CD4-positive, alpha-beta T cell (primary cell): ENCODE results near the gene LRRC37A3. TPM values are rescaled to one million over a fixed set of nuclear protein-coding genes. Genes with fewer than 3 reads are reported as not detected.
"Not testable (repeated sequence)": the region's sequence is repeated elsewhere in the genome, so short reads cannot be mapped to it uniquely, and the experiment has no call there.

Experiments
- ATAC-seq: fragments of 200-7000 bp; cut with Tn5 transposase; one replicate; pipeline ENCODE4 v1.10.0; 2022; ENCODE audit warnings: mild to moderate bottlenecking; ENCODE audit not compliant: poor library complexity
- CTCF ChIA-PET: fragments of 350-600 bp; sonication (Branson Sonifier 250); formaldehyde crosslinking; loops from one replicate; lab custom pipeline; 2021; ENCODE audit warnings: antibody characterized with exemption, inconsistent platforms; lab: Charles Lee
- POLR2A ChIA-PET: fragments of 350-600 bp; sonication (Branson Sonifier 250); formaldehyde crosslinking; loops from one replicate; lab custom pipeline; 2021; ENCODE audit warnings: antibody characterized with exemption, inconsistent platforms; lab: Charles Lee
- DNase-seq, 14 experiments: peaks; one replicate each; pipeline ENCODE4 v3.0.0-alpha.2; 2013 to 2020; ENCODE audit warnings: mixed read lengths in 2 of 14
- H3K27ac ChIP-seq, 2 donors: one replicate each; pipeline versions ENCODE4 v1.5.1 to v1.7.0; 2013; ENCODE audit warnings: low read length in 2 of 2, low read depth in 1 of 2, mild to moderate bottlenecking in 1 of 2
- H3K27me3 ChIP-seq, 2 experiments: 1 replicate in 1 of 2; 2 replicates in 1 of 2; pipeline versions ENCODE4 v1.6.1 to v1.7.0; 2013; ENCODE audit warnings: low read length in 2 of 2, control low read depth in 1 of 2, mild to moderate bottlenecking in 1 of 2, moderate library complexity in 1 of 2; ENCODE audit not compliant: insufficient read depth in 2 of 2, control insufficient read depth in 1 of 2
- H3K36me3 ChIP-seq: one replicate; pipeline ENCODE4 v1.6.1; 2013; ENCODE audit warnings: low read length, control low read depth; ENCODE audit not compliant: insufficient read depth
- H3K4me1 ChIP-seq: one replicate; pipeline ENCODE4 v1.6.1; 2013; ENCODE audit warnings: low read length, control low read depth; ENCODE audit not compliant: insufficient read depth
- H3K4me3 ChIP-seq: one replicate; pipeline ENCODE4 v1.5.1; 2013; ENCODE audit warnings: mild to moderate bottlenecking, low read length, moderate library complexity
- H3K9me3 ChIP-seq, 2 experiments: 1 replicate in 1 of 2; 2 replicates in 1 of 2; pipeline versions ENCODE4 v1.6.1 to v1.7.0; 2013; ENCODE audit warnings: low read length in 2 of 2, mild to moderate bottlenecking in 2 of 2, control low read depth in 1 of 2, moderate library complexity in 1 of 2; ENCODE audit not compliant: control insufficient read depth in 1 of 2, insufficient read depth in 1 of 2
- H3K27ac Mint-ChIP-seq: one replicate; pipeline ENCODE4 v1.8.0; 2020; ENCODE audit warnings: mixed read lengths
- H3K27me3 Mint-ChIP-seq: one replicate; pipeline ENCODE4 v1.8.0; 2021; ENCODE audit warnings: mixed read lengths
- H3K36me3 Mint-ChIP-seq: one replicate; pipeline ENCODE4 v1.8.0; 2021; ENCODE audit warnings: low read depth, mixed read lengths
- H3K4me1 Mint-ChIP-seq: one replicate; pipeline ENCODE4 v1.8.0; 2021; ENCODE audit warnings: low read depth, mixed read lengths
- H3K4me3 Mint-ChIP-seq: one replicate; pipeline ENCODE4 v1.8.0; 2020; ENCODE audit warnings: mild to moderate bottlenecking, mixed read lengths
- H3K9me3 Mint-ChIP-seq: one replicate; pipeline ENCODE4 v1.8.0; 2020; ENCODE audit warnings: mixed read lengths
- intact Hi-C, 2 experiments: fragments of 100-400 bp; cut with DNase I in 1 of 2; cut with micrococcal nuclease in 1 of 2; formaldehyde crosslinking; loops; one replicate each; pipeline versions ENCODE4 v1.15.1 to v1.9.0; 2023 to 2025; cut with DNase I, micrococcal nuclease
- polyA plus RNA-seq, 2 donors: library from polyadenylated mRNA; unstranded; fragments of 120-200 nt; gene quantifications; one replicate each; pipeline ENCODE4 v1.2.1, GENCODE V29; 2013
- total RNA-seq, 174 experiments: library from RNA in 2 of 174; stranded (reverse) in 2 of 174; gene quantifications; one replicate each; pipeline ENCODE4 v1.2.3 and lab custom pipeline; 2021 to 2026
- TF ChIP-seq, protein P1 (sequence below): fragments of 200-600 bp; IDR thresholded peaks from one replicate; pipeline ENCODE4 v1.8.0; 2022; ENCODE audit warnings: antibody characterized with exemption, mild to moderate bottlenecking

LRRC37A3 gene
- total RNA-seq (1 to 10 TPM; 7.6 to 8.0 TPM), total RNA-seq (lab: John Stamatoyannopoulos, UW) (0.31 to 8.5 (median 3.1) reads per million in 172 experiments)
- polyA plus RNA-seq (2013, experiment 1 of 2) = 3.0 TPM
- polyA plus RNA-seq (2013, experiment 2 of 2) = 4.6 TPM

DNA sequence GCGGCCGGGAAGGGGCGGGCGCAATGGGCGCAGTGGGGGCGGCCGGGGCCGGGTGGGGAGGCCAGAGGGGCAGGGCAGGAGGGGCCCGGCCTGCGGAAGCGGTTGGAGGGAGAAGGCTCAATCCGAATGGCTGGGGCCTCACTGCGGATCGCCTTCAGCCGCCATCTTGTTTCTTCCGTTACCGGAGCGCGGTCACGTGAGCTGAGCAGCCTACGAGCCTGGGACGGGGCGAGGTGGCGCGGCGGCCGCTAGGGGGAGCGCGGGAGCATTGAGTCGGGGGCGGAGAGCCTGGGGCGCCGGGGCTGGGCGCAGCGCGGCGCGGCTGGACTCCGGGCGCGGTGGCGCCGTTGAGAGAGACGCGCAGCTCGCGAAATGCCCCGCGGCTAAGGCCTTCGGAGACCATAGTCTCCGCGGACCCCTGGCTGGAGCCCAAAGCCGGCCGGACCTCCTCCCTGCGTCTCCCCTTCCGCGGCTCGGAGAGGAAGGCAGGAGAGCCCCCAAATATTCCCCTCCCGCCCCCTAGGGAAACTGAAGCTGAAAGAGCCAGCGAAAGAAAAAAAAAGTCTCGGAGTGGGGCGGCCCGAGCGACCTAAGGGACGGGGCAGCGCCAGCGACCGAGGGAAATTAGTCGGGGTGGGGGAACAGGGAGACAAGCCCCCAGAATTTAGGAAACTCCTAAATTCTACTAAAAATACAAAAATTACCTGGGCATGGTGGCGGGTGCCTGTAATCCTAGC lies at the start of gene LRRC37A3:
TSS of gene LRRC37A3 (minus strand) at position 190 of the 737 bp plus-strand sequence. CDS start 22,221 bp downstream, outside the sequence.
- POLR2A ChIA-PET = interaction anchor here (0.7 to 2.1 kb wide), 9 partner anchors 21 to 413 kb away, joined by 3 to 13 read pairs (median 7); partner anchors contain the start of genes CEP95, DDX5 and GNA13
- not testable (repeated sequence) for H3K9me3 Mint-ChIP-seq
- intact Hi-C loops = loop anchor here in 1 of 2 experiments (2.0 to 10.0 kb wide), 3 partner anchors 43 to 1245 kb away; partner anchors contain the start of gene GNA13

DNA sequence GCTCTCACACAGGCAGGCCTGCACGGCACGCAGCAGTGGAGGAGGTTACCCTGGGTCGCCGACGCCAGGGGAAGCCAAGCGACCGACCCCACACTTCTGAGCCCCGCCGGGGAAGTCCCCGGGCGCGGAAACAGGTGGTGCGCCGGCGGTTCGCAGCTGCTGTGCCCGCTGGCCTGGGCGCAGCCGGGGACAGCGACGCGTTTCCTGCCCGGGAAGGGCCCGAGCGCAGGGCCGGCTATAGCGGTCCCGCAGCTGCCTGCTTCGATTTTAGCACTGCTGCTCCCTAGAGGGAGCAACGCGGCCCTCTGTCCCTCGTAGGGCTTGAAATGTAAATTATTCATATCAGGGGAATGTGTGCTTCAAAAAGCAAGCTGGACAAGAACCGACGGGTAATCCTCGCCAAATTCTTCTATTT lies 46.6 kb upstream of the LRRC37A3 start:
- H3K9me3 Mint-ChIP-seq, H3K27me3 ChIP-seq, H3K9me3 ChIP-seq, H3K27me3 Mint-ChIP-seq, H3K36me3 Mint-ChIP-seq, H3K36me3 ChIP-seq: not testable (repeated sequence)
- CTCF ChIA-PET = interaction anchor here (0.9 to 3.2 kb wide), 4 partner anchors 10 to 171 kb away, joined by 3 to 7 read pairs (median 3); partner anchors contain the start of gene RGS9
- Histone ChIP-seq H3K4me3 (peak overlapping the region; percentile 31), H3K27ac (peak overlapping the region; percentile 41 to 57), H3K4me1 (peaks cover 40% of the 10 kb centered on the region)
- DNase-seq (peak; percentile 68 to 96 (median 82)), ATAC-seq (peak; percentile 89)
- POLR2A ChIA-PET = interaction anchor here (0.6 to 2.8 kb wide), 6 partner anchors 10 to 110 kb away, joined by 4 to 24 read pairs (median 6); partner anchors contain the start of genes GNA13 and LRRC37A3
- Mint-ChIP-seq H3K4me1 (peaks cover 74% of the 10 kb centered on the region), H3K4me3 (peak overlapping the region; percentile 65), H3K27ac (peak overlapping the region; percentile 88)
- intact Hi-C loops = loop anchor here (1.0 to 10.0 kb wide), 3 partner anchors 121 to 135 kb away; no protein-coding TSS in a partner anchor

More for the DNA sequence above, at the start of gene LRRC37A3:
- Mint-ChIP-seq H3K27ac (peak within 1 kb of the TSS; percentile 83), H3K4me3 (peak within 1 kb of the TSS; percentile 91)
- H3K4me3 ChIP-seq = peak within 1 kb of the TSS; percentile 60
- H3K4me1 ChIP-seq = peaks cover 13% of the 10 kb centered on the region
- not testable (repeated sequence) for H3K36me3 Mint-ChIP-seq, H3K27me3 ChIP-seq, H3K36me3 ChIP-seq, H3K27me3 Mint-ChIP-seq, H3K4me1 Mint-ChIP-seq, H3K9me3 ChIP-seq
- H3K27ac ChIP-seq = peak within 1 kb of the TSS in 1 of 2 donors; percentile 65
- TF ChIP-seq, protein P1, sequence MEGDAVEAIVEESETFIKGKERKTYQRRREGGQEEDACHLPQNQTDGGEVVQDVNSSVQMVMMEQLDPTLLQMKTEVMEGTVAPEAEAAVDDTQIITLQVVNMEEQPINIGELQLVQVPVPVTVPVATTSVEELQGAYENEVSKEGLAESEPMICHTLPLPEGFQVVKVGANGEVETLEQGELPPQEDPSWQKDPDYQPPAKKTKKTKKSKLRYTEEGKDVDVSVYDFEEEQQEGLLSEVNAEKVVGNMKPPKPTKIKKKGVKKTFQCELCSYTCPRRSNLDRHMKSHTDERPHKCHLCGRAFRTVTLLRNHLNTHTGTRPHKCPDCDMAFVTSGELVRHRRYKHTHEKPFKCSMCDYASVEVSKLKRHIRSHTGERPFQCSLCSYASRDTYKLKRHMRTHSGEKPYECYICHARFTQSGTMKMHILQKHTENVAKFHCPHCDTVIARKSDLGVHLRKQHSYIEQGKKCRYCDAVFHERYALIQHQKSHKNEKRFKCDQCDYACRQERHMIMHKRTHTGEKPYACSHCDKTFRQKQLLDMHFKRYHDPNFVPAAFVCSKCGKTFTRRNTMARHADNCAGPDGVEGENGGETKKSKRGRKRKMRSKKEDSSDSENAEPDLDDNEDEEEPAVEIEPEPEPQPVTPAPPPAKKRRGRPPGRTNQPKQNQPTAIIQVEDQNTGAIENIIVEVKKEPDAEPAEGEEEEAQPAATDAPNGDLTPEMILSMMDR = peak; percentile 81
- CTCF ChIA-PET = interaction anchor here (0.6 to 1.8 kb wide), 19 partner anchors 8 to 260 kb away, joined by 3 to 10 read pairs (median 4); partner anchors contain the start of gene RGS9
- ATAC-seq = peak; percentile 95
- peak; percentile 90 to 100 (median 98) for DNase-seq

DNA sequence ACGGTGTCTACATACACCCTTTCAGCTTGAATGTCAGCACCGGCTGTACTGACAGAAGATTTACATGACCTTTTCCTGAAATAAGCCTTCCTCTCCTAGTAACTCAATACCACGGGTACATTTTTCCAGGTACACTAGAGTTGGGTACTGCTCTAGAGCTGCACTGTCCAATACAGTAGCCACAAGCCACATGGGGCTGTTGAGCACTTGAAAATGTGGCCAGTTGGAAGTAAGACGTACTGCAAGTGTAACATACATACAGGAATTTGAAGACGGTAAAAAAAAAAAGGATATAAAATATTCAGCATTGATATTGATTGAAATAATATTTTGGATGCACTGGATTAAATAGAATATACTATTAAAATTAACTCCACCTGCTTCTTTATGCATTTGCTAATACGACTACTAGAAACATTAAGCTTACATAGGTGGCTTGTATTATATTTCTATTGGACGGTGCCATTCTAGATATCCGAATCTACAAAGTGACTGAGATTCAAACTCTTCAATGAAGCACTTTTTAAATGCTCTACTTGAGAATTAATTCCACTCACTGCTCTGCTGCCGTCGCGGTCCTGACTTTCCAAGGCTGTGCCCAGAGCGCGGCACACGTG lies 46.1 kb upstream of the LRRC37A3 start:
- H3K9me3 ChIP-seq, H3K36me3 ChIP-seq, ATAC-seq, H3K36me3 Mint-ChIP-seq, H3K9me3 Mint-ChIP-seq, H3K27me3 ChIP-seq, DNase-seq, H3K27me3 Mint-ChIP-seq: not testable (repeated sequence)
- Mint-ChIP-seq H3K4me1 (peaks cover 72% of the 10 kb centered on the region), H3K4me3 (peak overlapping the region; percentile 65), H3K27ac (peak overlapping the region; percentile 88)
- intact Hi-C loops = loop anchor here in 1 of 2 experiments (2.0 to 10.0 kb wide), 2 partner anchors 121 to 135 kb away; no protein-coding TSS in a partner anchor
- CTCF ChIA-PET = interaction anchor here (0.9 to 3.2 kb wide), 4 partner anchors 10 to 172 kb away, joined by 3 to 7 read pairs (median 3); partner anchors contain the start of gene RGS9
- Histone ChIP-seq H3K27ac (peak overlapping the region in 1 of 2 donors; percentile 48), H3K4me1 (peaks cover 38% of the 10 kb centered on the region), H3K4me3 (peak overlapping the region; percentile 31)
- POLR2A ChIA-PET = interaction anchor here (0.6 to 2.8 kb wide), 6 partner anchors 10 to 110 kb away, joined by 4 to 24 read pairs (median 6); partner anchors contain the start of genes GNA13 and LRRC37A3
